Hepatocyte (in vitro differentiated cells): Measurements from ENCODE around the gene FBXL12.

Experiments
- EZH2phosphoT487 ChIP-seq: fragments of 200-600 bp; sonication (generic); IDR thresholded peaks from one replicate; pipeline ENCODE4 v1.6.1; 2018; ENCODE audit warnings: antibody characterized with exemption, mild to moderate bottlenecking, low read depth, moderate library complexity; ENCODE audit not compliant: unreplicated experiment, severe bottlenecking
- TF ChIP-seq, protein P1 (sequence below): fragments of 200-600 bp; sonication (generic); IDR thresholded peaks from 2 replicates; pipeline ENCODE4 v1.5.1; 2016; ENCODE audit warnings: antibody characterized with exemption, mild to moderate bottlenecking; ENCODE audit not compliant: poor library complexity

DNA sequence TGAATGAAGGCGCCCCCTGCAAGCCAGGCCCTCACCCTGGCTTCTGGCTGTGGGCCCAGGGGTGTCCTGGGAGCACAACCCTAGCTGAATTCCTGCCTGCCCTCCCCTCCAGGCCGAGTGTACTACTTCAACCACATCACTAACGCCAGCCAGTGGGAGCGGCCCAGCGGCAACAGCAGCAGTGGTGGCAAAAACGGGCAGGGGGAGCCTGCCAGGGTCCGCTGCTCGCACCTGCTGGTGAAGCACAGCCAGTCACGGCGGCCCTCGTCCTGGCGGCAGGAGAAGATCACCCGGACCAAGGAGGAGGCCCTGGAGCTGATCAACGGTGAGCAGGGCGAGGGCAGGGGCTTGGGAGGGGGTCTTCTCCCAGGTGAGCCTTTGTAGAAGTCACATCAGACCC, 19.4 kb upstream of the FBXL12 start:
- TF ChIP-seq EZH2phosphoT487: no peak
- TF ChIP-seq, protein P1, sequence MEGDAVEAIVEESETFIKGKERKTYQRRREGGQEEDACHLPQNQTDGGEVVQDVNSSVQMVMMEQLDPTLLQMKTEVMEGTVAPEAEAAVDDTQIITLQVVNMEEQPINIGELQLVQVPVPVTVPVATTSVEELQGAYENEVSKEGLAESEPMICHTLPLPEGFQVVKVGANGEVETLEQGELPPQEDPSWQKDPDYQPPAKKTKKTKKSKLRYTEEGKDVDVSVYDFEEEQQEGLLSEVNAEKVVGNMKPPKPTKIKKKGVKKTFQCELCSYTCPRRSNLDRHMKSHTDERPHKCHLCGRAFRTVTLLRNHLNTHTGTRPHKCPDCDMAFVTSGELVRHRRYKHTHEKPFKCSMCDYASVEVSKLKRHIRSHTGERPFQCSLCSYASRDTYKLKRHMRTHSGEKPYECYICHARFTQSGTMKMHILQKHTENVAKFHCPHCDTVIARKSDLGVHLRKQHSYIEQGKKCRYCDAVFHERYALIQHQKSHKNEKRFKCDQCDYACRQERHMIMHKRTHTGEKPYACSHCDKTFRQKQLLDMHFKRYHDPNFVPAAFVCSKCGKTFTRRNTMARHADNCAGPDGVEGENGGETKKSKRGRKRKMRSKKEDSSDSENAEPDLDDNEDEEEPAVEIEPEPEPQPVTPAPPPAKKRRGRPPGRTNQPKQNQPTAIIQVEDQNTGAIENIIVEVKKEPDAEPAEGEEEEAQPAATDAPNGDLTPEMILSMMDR: no peak
